HEK293T (cell line): ENCODE results near the gene CGB3.
A peak's percentile ranks its signal among the peaks of the same experiment; 100 is the strongest.

Source experiments
- CTCF ChIA-PET: fragments of 350-600 bp; formaldehyde crosslinking; extraction: SDS; loops from one replicate; lab custom pipeline; 2021; ENCODE audit warnings: antibody characterized with exemption, inconsistent platforms; lab: Yijun Ruan, JAX
- POLR2A ChIA-PET: fragments of 350-600 bp; formaldehyde crosslinking; extraction: SDS; loops from one replicate; lab custom pipeline; 2020; ENCODE audit warnings: antibody characterized with exemption, inconsistent platforms; lab: Yijun Ruan, JAX
- DNase-seq: peaks from one replicate; pipeline ENCODE4 v3.0.0; 2012; ENCODE audit warnings: mixed read lengths; ENCODE audit errors: extremely low spot score
- ARNT ChIP-seq: fragments of 450-650 bp; IDR thresholded peaks from 2 replicates; pipeline ENCODE4 v1.6.1; 2017; ENCODE audit warnings: mild to moderate bottlenecking
- BHLHE40 ChIP-seq: fragments of 450-650 bp; IDR thresholded peaks from 2 replicates; pipeline ENCODE4 v1.6.1; 2016; ENCODE audit warnings: mild to moderate bottlenecking, moderate library complexity, borderline replicate concordance
- CTBP1 ChIP-seq: fragments of 450-650 bp; IDR thresholded peaks from 2 replicates; pipeline ENCODE4 v1.6.1; 2016; ENCODE audit warnings: borderline replicate concordance
- ELF4 ChIP-seq: fragments of 450-650 bp; IDR thresholded peaks from 2 replicates; pipeline ENCODE4 v1.6.1; 2017; ENCODE audit warnings: antibody characterized with exemption
- FOXA1 ChIP-seq: fragments of 450-650 bp; IDR thresholded peaks from 2 replicates; pipeline ENCODE4 v1.6.1; 2016; ENCODE audit warnings: mild to moderate bottlenecking
- FOXK2 ChIP-seq: fragments of 450-650 bp; IDR thresholded peaks from 2 replicates; pipeline ENCODE4 v1.6.1; 2016; ENCODE audit warnings: mild to moderate bottlenecking
- FOXM1 ChIP-seq: fragments of 450-650 bp; IDR thresholded peaks from 2 replicates; pipeline ENCODE4 v1.6.1; 2017; ENCODE audit warnings: mild to moderate bottlenecking, borderline replicate concordance
- HDGF ChIP-seq: fragments of 450-650 bp; IDR thresholded peaks from 2 replicates; pipeline ENCODE4 v1.6.1; 2017; ENCODE audit warnings: antibody characterized with exemption, borderline replicate concordance
- L3MBTL2 ChIP-seq: fragments of 450-650 bp; conservative IDR thresholded peaks from 2 replicates; pipeline ENCODE4 v1.6.1; 2016; ENCODE audit warnings: mild to moderate bottlenecking
- LEF1 ChIP-seq: fragments of 450-650 bp; IDR thresholded peaks from 2 replicates; pipeline ENCODE4 v1.6.1; 2017; ENCODE audit warnings: mild to moderate bottlenecking, borderline replicate concordance
- NFRKB ChIP-seq: fragments of 450-650 bp; IDR thresholded peaks from 2 replicates; pipeline ENCODE4 v1.6.1; 2016; ENCODE audit warnings: mild to moderate bottlenecking, moderate library complexity
- SP1 ChIP-seq: fragments of 450-650 bp; IDR thresholded peaks from 2 replicates; pipeline ENCODE4 v1.6.1; 2017
- SUZ12 ChIP-seq: fragments of 450-650 bp; IDR thresholded peaks from 2 replicates; pipeline ENCODE4 v1.6.1; 2016; ENCODE audit warnings: mild to moderate bottlenecking
- TARDBP ChIP-seq: fragments of 450-650 bp; IDR thresholded peaks from 2 replicates; pipeline ENCODE4 v1.6.1; 2016
- ZNF384 ChIP-seq: fragments of 450-650 bp; IDR thresholded peaks from 2 replicates; pipeline ENCODE4 v1.6.1; 2016
- TF ChIP-seq, protein P1 (sequence below): fragments of 450-650 bp; IDR thresholded peaks from 2 replicates; pipeline ENCODE4 v1.6.1; 2016

CGB3 gene

DNA sequence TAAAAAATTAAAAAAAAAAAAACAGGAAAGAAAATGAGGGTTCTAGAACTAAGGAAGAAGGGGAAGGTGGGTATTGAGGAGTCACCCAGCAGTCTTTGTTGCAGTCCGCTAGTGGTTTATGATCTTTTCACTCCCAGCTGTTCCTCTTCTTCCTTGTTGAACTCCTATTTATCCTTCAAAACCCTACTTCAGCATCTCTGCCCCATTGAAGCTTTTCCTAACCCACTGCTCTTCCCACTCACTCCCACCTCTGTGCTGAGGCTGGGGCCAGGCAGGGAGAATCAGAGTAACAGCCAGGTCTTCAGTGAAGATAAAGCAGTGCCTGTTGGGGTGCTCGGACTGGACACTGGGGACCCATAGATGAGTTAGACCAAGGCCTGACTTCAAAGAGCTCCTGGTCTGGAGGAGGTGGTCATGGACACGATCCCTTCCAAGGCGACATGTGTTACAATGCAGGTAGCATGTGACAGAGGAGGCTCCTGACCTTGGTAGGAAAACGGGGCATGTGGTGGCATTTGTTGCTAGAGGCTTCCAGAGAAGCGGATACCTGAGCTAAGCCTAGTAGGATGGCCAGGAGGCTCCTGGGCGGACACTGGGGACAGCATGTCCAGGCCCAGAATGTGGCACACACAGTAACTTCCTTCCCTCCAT is 19.0 kb downstream of the CGB3 start:
- ChIA-PET CTCF (no interaction called here), POLR2A (no interaction called here)
- no peak for DNase-seq
- TF ChIP-seq LEF1 (no peak), L3MBTL2 (no peak), BHLHE40 (no peak), SUZ12 (no peak), HDGF (no peak), ARNT (no peak), SP1 (no peak), FOXK2 (no peak), FOXM1 (no peak), FOXA1 (no peak), TARDBP (no peak), ELF4 (no peak), CTBP1 (no peak), NFRKB (no peak), ZNF384 (no peak)
- TF ChIP-seq, protein P1, sequence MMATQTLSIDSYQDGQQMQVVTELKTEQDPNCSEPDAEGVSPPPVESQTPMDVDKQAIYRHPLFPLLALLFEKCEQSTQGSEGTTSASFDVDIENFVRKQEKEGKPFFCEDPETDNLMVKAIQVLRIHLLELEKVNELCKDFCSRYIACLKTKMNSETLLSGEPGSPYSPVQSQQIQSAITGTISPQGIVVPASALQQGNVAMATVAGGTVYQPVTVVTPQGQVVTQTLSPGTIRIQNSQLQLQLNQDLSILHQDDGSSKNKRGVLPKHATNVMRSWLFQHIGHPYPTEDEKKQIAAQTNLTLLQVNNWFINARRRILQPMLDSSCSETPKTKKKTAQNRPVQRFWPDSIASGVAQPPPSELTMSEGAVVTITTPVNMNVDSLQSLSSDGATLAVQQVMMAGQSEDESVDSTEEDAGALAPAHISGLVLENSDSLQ = no peak

DNA sequence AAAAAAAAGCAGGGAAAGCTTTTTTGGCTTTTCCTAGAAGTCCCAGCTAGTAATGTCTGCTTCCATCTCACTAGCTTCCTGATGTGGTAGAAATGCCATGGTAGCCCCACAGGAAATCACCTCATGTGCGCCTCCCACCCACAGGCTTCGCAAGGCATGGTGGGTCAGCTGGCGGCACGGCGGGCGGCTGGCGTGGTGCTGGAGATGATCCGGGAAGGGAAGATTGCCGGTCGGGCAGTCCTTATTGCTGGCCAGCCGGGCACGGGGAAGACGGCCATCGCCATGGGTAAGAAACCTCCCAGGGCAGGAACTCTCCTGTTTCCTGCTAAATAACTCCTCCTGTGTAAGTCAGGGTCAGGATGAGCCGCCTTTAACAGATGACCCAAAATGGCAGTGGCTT is 20.0 kb downstream of the CGB3 start:
- CTCF ChIA-PET = no interaction called here
- no peak for TF ChIP-seq ZNF384
- no peak for TF ChIP-seq ARNT
- no peak for TF ChIP-seq FOXA1
- no peak for TF ChIP-seq LEF1
- TF ChIP-seq FOXK2 = no peak
- TF ChIP-seq NFRKB = no peak
- no peak for TF ChIP-seq SP1
- TF ChIP-seq SUZ12 = no peak
- no peak for TF ChIP-seq ELF4
- TF ChIP-seq, protein P1 = no peak
- TF ChIP-seq BHLHE40 = no peak
- TF ChIP-seq L3MBTL2 = no peak
- TF ChIP-seq HDGF = no peak
- no peak for TF ChIP-seq FOXM1
- no peak for TF ChIP-seq TARDBP
- no peak for TF ChIP-seq CTBP1
- POLR2A ChIA-PET = no interaction called here
- no peak for DNase-seq

DNA sequence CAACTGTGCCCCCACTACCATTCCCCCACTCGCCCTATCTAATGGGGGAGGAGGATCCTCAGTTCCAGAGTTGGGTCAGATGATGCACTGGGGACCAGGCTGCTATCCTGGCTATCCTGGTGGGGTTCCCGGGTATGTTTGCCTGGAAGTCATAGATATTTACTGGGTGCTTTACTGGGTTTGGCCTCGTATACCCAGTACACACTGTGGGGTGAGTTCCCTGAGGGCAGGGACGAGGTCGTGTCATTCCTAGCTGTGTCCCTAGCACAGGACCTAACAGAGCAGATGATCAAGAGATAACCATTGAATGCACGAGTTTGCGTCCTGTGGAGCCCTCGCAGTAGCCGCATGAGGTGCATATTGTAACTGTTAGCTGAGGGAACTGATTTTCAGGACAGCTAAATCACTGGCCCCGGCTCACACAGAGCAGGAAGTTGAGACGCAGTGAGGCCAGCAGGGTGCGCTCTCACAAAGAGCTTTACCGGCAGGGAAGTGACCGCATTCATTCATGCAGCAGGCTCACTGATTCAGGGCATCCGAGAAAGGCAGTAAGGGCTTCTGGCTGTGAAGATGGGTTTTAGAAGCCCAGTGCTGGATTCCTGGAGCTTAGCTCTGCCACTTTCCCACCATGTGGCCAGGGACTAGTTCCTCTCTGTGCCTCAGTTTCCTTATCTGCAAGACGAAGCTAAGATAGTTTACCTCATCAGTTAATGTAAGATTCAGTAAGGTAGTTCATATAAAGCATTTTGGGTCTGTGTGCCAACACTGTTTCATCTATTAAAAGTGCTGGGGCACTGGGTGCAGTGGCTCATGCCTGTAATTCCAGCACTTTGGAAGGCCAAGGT is 24.4 kb downstream of the CGB3 start:
- DNase-seq = peak; percentile 72
- ChIA-PET CTCF (interaction anchor here (0.6 to 1.7 kb wide), 14 partner anchors 9 to 744 kb away, joined by 3 to 16 read pairs (median 4); a partner anchor contains a TSS), POLR2A (interaction anchor here (0.7 to 1.2 kb wide), 3 partner anchors 9 to 66 kb away, joined by 3 to 4 read pairs (median 3); no protein-coding TSS in a partner anchor)
- TF ChIP-seq BHLHE40 (no peak), SUZ12 (no peak), HDGF (no peak), CTBP1 (no peak), FOXK2 (no peak)

DNA sequence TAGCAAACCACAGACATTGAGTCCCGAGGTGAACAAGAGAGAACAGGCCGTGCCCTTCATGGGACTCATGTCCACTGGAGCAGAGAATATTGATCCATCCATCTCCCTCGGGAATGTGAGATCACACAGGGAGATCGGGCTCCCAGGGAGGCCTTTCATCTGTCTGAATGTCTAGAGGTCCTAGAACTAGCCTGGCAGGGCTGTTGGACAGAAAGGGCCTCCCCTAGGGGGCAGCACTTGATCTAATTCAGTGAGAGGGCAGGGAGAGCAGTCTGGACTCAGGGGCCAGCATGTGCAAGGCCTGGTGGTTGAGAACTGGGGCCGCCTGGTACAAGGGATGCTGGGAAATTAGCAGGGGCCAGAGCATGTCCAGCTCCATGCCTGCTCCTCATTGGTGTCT is 26.2 kb downstream of the CGB3 start:
- TF ChIP-seq ARNT = no peak
- TF ChIP-seq SP1 = no peak
- no peak for TF ChIP-seq BHLHE40
- no peak for TF ChIP-seq NFRKB
- no peak for TF ChIP-seq SUZ12
- TF ChIP-seq ZNF384 = no peak
- TF ChIP-seq ELF4 = no peak
- TF ChIP-seq FOXA1 = no peak
- no peak for TF ChIP-seq CTBP1
- no peak for TF ChIP-seq LEF1
- no peak for TF ChIP-seq FOXM1
- ChIA-PET CTCF (interaction anchor here (0.9 to 1.7 kb wide), 7 partner anchors 8 to 210 kb away, joined by 3 to 5 read pairs (median 4); no protein-coding TSS in a partner anchor), POLR2A (interaction anchor here (1.0 to 1.3 kb wide), 2 partner anchors 71 to 76 kb away, joined by 3 read pairs; no protein-coding TSS in a partner anchor)
- peak; percentile 63 for DNase-seq

DNA sequence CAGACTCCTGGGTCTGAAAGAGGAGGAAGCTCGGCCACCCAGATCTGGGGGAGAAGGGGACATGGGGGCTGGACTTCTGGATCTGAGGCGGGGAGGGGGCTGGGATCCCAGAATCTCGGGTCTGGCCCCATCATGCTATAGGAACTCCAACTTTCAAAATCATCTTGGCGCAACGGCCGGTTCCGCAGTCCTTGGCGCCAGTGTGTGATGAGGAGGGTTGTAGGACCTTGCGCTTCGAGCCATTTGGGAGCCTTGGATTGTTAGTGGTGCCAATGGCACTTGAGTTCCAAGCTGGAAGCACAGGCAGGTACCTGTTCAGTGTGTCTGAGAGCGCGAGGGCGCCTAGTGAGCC is 30.1 kb downstream of the CGB3 start:
- DNase-seq = no peak
- TF ChIP-seq ZNF384 (no peak), FOXA1 (no peak), FOXK2 (no peak), ELF4 (no peak)
- TF ChIP-seq, protein P1 = no peak
- CTCF ChIA-PET = interaction anchor here (0.6 to 3.5 kb wide), 11 partner anchors 11 to 247 kb away, joined by 3 to 26 read pairs (median 5); partner anchors contain the start of gene IZUMO1
- POLR2A ChIA-PET = interaction anchor here (1.2 to 2.3 kb wide), 13 partner anchors 10 to 184 kb away, joined by 3 to 12 read pairs (median 6); partner anchors contain the start of genes BAX, BCAT2 and PPP1R15A
